Stimulated activated CD4-positive, alpha-beta T cell treated with anti-CD3 and anti-CD28 coated beads, Interleukin-4, amount 100 ng/mL, for 4 hours (primary cell): ENCODE results near the gene SMIM34.

Source experiments
- DNase-seq, 2 experiments: peaks; one replicate each; pipeline ENCODE4 v3.0.0-alpha.2; 2020

The SMIM34 gene

DNA sequence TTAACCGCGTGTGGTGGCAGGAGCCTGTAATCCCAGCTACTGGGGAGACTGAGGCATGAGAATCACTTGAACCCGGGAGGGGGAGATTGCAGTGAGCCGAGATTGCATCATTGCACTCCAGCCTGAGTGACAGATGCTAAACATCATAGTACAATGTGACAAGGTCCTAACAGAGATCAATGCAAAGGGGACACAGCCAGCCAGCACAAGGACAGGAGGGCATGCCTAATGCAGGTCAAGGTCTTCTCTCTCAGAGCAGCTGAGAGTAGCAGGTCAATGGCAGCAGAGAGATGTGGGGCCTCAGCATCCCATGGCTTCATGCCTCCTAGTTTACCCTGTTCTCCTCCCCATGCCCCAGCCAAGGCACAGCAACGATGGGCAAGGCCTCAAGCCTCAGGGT, 51.4 kb downstream of the SMIM34 start:
- no peak for DNase-seq

DNA sequence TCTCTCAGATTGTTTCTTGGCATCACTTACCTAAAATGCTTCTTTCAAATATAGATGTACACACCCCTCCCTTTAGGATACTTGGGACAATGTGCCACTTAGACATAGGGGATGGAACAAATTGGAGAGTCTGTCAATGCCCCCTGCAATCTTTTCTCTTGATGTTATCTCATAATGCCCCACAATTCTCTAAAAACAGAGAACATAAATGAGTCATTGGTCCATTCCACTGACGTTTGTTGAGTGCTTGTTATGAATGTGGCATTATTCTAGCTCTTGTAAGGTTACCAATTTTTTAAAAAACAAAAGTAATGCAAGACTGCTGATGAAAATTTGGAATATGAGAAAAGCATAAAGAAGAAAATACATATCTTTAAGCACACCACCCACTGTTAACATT, 54.0 kb downstream of the SMIM34 start:
- no peak for DNase-seq
